ENCODE measurements around the gene SORBS2. TPM values are rescaled to one million over a fixed set of nuclear protein-coding genes. Genes with fewer than 3 reads are reported as not detected.
A peak's percentile ranks its signal among the peaks of the same experiment; 100 is the strongest.

SORBS2 gene
- total RNA-seq, 4 donors from 2014 or later, result 21.5 to 118 (median 29.5) TPM

- Histone ChIP-seq H3K4me3 (no peak overlapping the region), H3K9me3 (no peaks in the 10 kb centered on the region), H3K4me1 (no peaks in the 10 kb centered on the region), H3K27ac (no peak overlapping the region), H3K36me3 (no peaks in the 10 kb centered on the region), H3K27me3 (no peaks in the 10 kb centered on the region)
- TF ChIP-seq CTCF (IDR thresholded peaks at IDR 0.05), result no peak
- no peak for TF ChIP-seq POLR2A (IDR thresholded peaks at IDR 0.05)
- intact Hi-C loops (cut with DNase I; ENCODE audit: low total_unique reads), result no loop called here
- no peak for DNase-seq
Observed at GRCh38 chr4:185820146-185821028, 8.4 kb upstream of the SORBS2 start.

GRCh38 chr4:185819144-185819543 lies 7.2 kb upstream of the SORBS2 start:
- Histone ChIP-seq H3K4me1 (no peaks in the 10 kb centered on the region), H3K27me3 (no peaks in the 10 kb centered on the region), H3K4me3 (no peak overlapping the region), H3K27ac (no peak overlapping the region), H3K36me3 (no peaks in the 10 kb centered on the region), H3K9me3 (no peaks in the 10 kb centered on the region)
- no peak for DNase-seq
- TF ChIP-seq POLR2A (IDR thresholded peaks at IDR 0.05) (no peak), CTCF (IDR thresholded peaks at IDR 0.05) (no peak)
- intact Hi-C loops (cut with DNase I; ENCODE audit: low total_unique reads), result no loop called here

GRCh38 chr4:185817403-185817818 lies 5.4 kb upstream of the SORBS2 start:
- Histone ChIP-seq H3K27me3 (no peaks in the 10 kb centered on the region), H3K9me3 (no peaks in the 10 kb centered on the region), H3K4me3 (no peak overlapping the region), H3K27ac (no peak overlapping the region), H3K36me3 (no peaks in the 10 kb centered on the region), H3K4me1 (no peaks in the 10 kb centered on the region)
- intact Hi-C loops (cut with DNase I; ENCODE audit: low total_unique reads), result no loop called here
- no peak for DNase-seq
- no peak for TF ChIP-seq POLR2A (IDR thresholded peaks at IDR 0.05)
- TF ChIP-seq CTCF (IDR thresholded peaks at IDR 0.05), result no peak

- H3K9me3 ChIP-seq, result no peaks in the 10 kb centered on the region
- no peaks in the 10 kb centered on the region for H3K4me1 ChIP-seq
- H3K4me3 ChIP-seq, result no peak overlapping the region
- no peaks in the 10 kb centered on the region for H3K27me3 ChIP-seq
- no peak for DNase-seq
- TF ChIP-seq POLR2A (IDR thresholded peaks at IDR 0.05) (no peak), CTCF (IDR thresholded peaks at IDR 0.05) (no peak)
- intact Hi-C loops (cut with DNase I; ENCODE audit: low total_unique reads), result no loop called here
- no peak overlapping the region for H3K27ac ChIP-seq
- H3K36me3 ChIP-seq, result no peaks in the 10 kb centered on the region
Observed at GRCh38 chr4:185813133-185813532, 1.1 kb upstream of the SORBS2 start.

- no peaks in the 10 kb centered on the region for H3K4me1 ChIP-seq
- intact Hi-C loops (cut with DNase I; ENCODE audit: low total_unique reads), result no loop called here
Observed at GRCh38 chr4:185810746-185811508, 1.1 kb downstream of the SORBS2 start.

More at GRCh38 chr4:185810746-185811508, 1.1 kb downstream of the SORBS2 start:
- Histone ChIP-seq H3K27me3 (no peaks in the 10 kb centered on the region), H3K27ac (no peak overlapping the region), H3K9me3 (no peaks in the 10 kb centered on the region), H3K4me3 (peak overlapping the region in 1 of 2 donors; percentile 33), H3K36me3 (no peaks in the 10 kb centered on the region)
- TF ChIP-seq CTCF (IDR thresholded peaks at IDR 0.05) (no peak), POLR2A (IDR thresholded peaks at IDR 0.05) (no peak)
- DNase-seq, result no peak

Data from uterus (tissue), 4 donors.